PC-3 (cell line): ENCODE data around the gene DLG2.

ENCODE experiments used
- EZH2phosphoT487 ChIP-seq: fragments of 300-600 bp; sonication (generic); IDR thresholded peaks from 2 replicates; pipeline ENCODE4 v1.6.1; 2018; ENCODE audit warnings: mild to moderate bottlenecking, antibody characterized with exemption, low read length, borderline replicate concordance
- TF ChIP-seq, protein P1 (sequence below): fragments of 300-600 bp; sonication (generic); conservative IDR thresholded peaks from 2 replicates; pipeline ENCODE4 v1.5.1; 2017; ENCODE audit warnings: antibody characterized with exemption, low read depth, mild to moderate bottlenecking, low read length

DNA sequence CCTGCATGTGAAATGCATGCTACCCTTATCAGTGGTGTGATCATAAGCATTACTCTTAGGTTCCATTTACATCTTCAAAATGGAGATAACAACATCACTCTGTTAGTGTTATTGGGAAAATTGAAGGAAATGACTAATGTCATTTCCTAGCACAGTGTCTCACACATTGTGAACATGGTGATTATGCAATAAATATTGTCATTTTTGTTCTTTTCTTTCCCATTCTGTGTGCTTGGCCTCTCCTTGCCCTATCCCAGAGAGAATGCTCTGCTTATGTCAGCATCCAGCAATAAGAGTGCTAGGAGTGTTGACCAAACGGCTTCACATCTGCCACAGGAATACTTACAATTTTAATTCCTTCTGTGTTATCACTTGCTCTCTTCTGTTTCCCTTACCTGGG lies 1316.9 kb downstream of the DLG2 start:
- TF ChIP-seq, protein P1, sequence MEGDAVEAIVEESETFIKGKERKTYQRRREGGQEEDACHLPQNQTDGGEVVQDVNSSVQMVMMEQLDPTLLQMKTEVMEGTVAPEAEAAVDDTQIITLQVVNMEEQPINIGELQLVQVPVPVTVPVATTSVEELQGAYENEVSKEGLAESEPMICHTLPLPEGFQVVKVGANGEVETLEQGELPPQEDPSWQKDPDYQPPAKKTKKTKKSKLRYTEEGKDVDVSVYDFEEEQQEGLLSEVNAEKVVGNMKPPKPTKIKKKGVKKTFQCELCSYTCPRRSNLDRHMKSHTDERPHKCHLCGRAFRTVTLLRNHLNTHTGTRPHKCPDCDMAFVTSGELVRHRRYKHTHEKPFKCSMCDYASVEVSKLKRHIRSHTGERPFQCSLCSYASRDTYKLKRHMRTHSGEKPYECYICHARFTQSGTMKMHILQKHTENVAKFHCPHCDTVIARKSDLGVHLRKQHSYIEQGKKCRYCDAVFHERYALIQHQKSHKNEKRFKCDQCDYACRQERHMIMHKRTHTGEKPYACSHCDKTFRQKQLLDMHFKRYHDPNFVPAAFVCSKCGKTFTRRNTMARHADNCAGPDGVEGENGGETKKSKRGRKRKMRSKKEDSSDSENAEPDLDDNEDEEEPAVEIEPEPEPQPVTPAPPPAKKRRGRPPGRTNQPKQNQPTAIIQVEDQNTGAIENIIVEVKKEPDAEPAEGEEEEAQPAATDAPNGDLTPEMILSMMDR = no peak
- no peak for TF ChIP-seq EZH2phosphoT487
